ENCODE measurements around the gene MAT2B.

DNA sequence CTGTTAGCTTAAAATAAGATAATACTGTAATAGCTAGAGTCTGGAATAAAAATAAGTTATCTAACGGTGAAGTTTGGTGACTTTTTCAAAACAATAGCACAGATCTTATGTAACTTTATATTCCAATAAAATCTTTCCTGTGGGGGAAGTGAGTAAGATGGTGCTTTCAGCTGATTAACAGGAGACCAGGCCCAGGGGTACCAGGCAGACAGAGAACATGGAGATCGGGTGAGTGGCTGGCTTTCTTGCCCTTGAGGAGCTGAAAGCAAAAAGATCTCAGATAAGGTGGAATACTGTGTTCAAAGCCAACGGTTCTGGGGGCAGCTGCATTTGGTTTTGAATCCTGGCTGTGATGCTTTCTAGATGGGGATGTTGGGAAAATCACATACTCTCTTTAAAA is 61.3 kb downstream of the MAT2B start:
- TF ChIP-seq FOXP1 (IDR thresholded peaks at IDR 0.05): no peak
- TF ChIP-seq FOXP1 (CRISPR knock-in tag; IDR thresholded peaks at IDR 0.05): no peak
- TF ChIP-seq ZNF335 (CRISPR knock-in tag; IDR thresholded peaks at IDR 0.05): no peak
- TF ChIP-seq POLR2AphosphoS5 (IDR thresholded peaks at IDR 0.05; ENCODE audit: low read depth, low read length): no peak
- TF ChIP-seq, protein P1, sequence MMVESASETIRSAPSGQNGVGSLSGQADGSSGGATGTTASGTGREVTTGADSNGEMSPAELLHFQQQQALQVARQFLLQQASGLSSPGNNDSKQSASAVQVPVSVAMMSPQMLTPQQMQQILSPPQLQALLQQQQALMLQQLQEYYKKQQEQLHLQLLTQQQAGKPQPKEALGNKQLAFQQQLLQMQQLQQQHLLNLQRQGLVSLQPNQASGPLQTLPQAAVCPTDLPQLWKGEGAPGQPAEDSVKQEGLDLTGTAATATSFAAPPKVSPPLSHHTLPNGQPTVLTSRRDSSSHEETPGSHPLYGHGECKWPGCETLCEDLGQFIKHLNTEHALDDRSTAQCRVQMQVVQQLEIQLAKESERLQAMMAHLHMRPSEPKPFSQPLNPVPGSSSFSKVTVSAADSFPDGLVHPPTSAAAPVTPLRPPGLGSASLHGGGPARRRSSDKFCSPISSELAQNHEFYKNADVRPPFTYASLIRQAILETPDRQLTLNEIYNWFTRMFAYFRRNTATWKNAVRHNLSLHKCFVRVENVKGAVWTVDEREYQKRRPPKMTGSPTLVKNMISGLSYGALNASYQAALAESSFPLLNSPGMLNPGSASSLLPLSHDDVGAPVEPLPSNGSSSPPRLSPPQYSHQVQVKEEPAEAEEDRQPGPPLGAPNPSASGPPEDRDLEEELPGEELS (CRISPR knock-in tag; IDR thresholded peaks at IDR 0.05): no peak
- no peak for TF ChIP-seq ZNF530 (CRISPR knock-in tag; IDR thresholded peaks at IDR 0.05; ENCODE audit: low read depth)
- TF ChIP-seq, protein P2, sequence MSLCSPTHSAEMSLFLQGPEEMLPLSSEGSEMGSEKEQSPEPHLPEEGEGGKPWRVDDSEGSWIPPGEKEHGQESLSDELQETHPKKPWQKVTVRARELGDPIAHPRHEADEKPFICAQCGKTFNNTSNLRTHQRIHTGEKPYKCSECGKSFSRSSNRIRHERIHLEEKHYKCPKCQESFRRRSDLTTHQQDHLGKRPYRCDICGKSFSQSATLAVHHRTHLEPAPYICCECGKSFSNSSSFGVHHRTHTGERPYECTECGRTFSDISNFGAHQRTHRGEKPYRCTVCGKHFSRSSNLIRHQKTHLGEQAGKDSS (CRISPR knock-in tag; IDR thresholded peaks at IDR 0.05; ENCODE audit: borderline replicate concordance, low read depth): no peak
- TF ChIP-seq STAG1 (CRISPR knock-in tag; IDR thresholded peaks at IDR 0.05): no peak
- TF ChIP-seq GABPA (IDR thresholded peaks at IDR 0.05; ENCODE audit: low read depth, low read length): no peak
- TF ChIP-seq GABPA (CRISPR knock-in tag; IDR thresholded peaks at IDR 0.05; ENCODE audit: low read depth): no peak
- TF ChIP-seq ZNF619 (CRISPR knock-in tag; IDR thresholded peaks at IDR 0.05): no peak
- TF ChIP-seq, protein P3, sequence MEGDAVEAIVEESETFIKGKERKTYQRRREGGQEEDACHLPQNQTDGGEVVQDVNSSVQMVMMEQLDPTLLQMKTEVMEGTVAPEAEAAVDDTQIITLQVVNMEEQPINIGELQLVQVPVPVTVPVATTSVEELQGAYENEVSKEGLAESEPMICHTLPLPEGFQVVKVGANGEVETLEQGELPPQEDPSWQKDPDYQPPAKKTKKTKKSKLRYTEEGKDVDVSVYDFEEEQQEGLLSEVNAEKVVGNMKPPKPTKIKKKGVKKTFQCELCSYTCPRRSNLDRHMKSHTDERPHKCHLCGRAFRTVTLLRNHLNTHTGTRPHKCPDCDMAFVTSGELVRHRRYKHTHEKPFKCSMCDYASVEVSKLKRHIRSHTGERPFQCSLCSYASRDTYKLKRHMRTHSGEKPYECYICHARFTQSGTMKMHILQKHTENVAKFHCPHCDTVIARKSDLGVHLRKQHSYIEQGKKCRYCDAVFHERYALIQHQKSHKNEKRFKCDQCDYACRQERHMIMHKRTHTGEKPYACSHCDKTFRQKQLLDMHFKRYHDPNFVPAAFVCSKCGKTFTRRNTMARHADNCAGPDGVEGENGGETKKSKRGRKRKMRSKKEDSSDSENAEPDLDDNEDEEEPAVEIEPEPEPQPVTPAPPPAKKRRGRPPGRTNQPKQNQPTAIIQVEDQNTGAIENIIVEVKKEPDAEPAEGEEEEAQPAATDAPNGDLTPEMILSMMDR (CRISPR knock-in tag; IDR thresholded peaks at IDR 0.05): no peak
- TF ChIP-seq CERS6 (CRISPR knock-in tag; IDR thresholded peaks at IDR 0.05): no peak
- no peak for TF ChIP-seq ZBTB7A (CRISPR knock-in tag; IDR thresholded peaks at IDR 0.05)
- no peak for TF ChIP-seq ETV6 (CRISPR knock-in tag; conservative IDR thresholded peaks at IDR 0.05)
- TF ChIP-seq FOSL1 (CRISPR knock-in tag; IDR thresholded peaks at IDR 0.05; ENCODE audit: borderline replicate concordance): no peak
